ENCODE results near the gene SOD3. TPM values are rescaled to one million over a fixed set of nuclear protein-coding genes. Genes with fewer than 3 reads are reported as not detected.

Gene SOD3
- total RNA-seq, 1 donor from 2014 or later: 1.6 TPM

GRCh38 chr4:24764345-24764744 is 31.0 kb upstream of the SOD3 start:
- DNase-seq (ENCODE audit: low spot score): no peak
- no peak overlapping the region for H3K27ac Mint-ChIP-seq (ENCODE audit: unreplicated experiment)
- no peaks in the 10 kb centered on the region for H3K36me3 Mint-ChIP-seq (ENCODE audit: low read depth, unreplicated experiment)

GRCh38 chr4:24765376-24765988 is 29.9 kb upstream of the SOD3 start:
- H3K9me3 Mint-ChIP-seq (ENCODE audit: unreplicated experiment): no peaks in the 10 kb centered on the region
- no peaks in the 10 kb centered on the region for H3K36me3 Mint-ChIP-seq (ENCODE audit: low read depth, unreplicated experiment)
- H3K27ac Mint-ChIP-seq (ENCODE audit: unreplicated experiment): no peak overlapping the region
- no peak overlapping the region for H3K4me3 Mint-ChIP-seq (ENCODE audit: unreplicated experiment)
- no peak for TF ChIP-seq CTCF (IDR thresholded peaks at IDR 0.05; ENCODE audit: unreplicated experiment)
- H3K27me3 Mint-ChIP-seq (ENCODE audit: unreplicated experiment): peaks cover 1% of the 10 kb centered on the region
- DNase-seq (ENCODE audit: low spot score): no peak
- H3K4me1 Mint-ChIP-seq (ENCODE audit: unreplicated experiment): peaks cover 4% of the 10 kb centered on the region

More at GRCh38 chr4:24764345-24764744, 31.0 kb upstream of the SOD3 start:
- Mint-ChIP-seq H3K4me1 (ENCODE audit: unreplicated experiment) (no peaks in the 10 kb centered on the region), H3K9me3 (ENCODE audit: unreplicated experiment) (no peaks in the 10 kb centered on the region), H3K27me3 (ENCODE audit: unreplicated experiment) (peaks cover 1% of the 10 kb centered on the region), H3K4me3 (ENCODE audit: unreplicated experiment) (no peak overlapping the region)
- TF ChIP-seq CTCF (IDR thresholded peaks at IDR 0.05; ENCODE audit: unreplicated experiment): no peak

GRCh38 chr4:24768006-24768405 is 27.4 kb upstream of the SOD3 start:
- Mint-ChIP-seq H3K27ac (ENCODE audit: unreplicated experiment) (no peak overlapping the region), H3K4me1 (ENCODE audit: unreplicated experiment) (peaks cover 4% of the 10 kb centered on the region), H3K36me3 (ENCODE audit: low read depth, unreplicated experiment) (no peaks in the 10 kb centered on the region), H3K9me3 (ENCODE audit: unreplicated experiment) (no peaks in the 10 kb centered on the region), H3K4me3 (ENCODE audit: unreplicated experiment) (no peak overlapping the region), H3K27me3 (ENCODE audit: unreplicated experiment) (peaks cover 1% of the 10 kb centered on the region)
- DNase-seq (ENCODE audit: low spot score): no peak
- no peak for TF ChIP-seq CTCF (IDR thresholded peaks at IDR 0.05; ENCODE audit: unreplicated experiment)

GRCh38 chr4:24768604-24769003 is 26.8 kb upstream of the SOD3 start:
- Mint-ChIP-seq H3K4me3 (ENCODE audit: unreplicated experiment) (no peak overlapping the region), H3K27ac (ENCODE audit: unreplicated experiment) (no peak overlapping the region), H3K4me1 (ENCODE audit: unreplicated experiment) (peaks cover 4% of the 10 kb centered on the region), H3K9me3 (ENCODE audit: unreplicated experiment) (no peaks in the 10 kb centered on the region), H3K36me3 (ENCODE audit: low read depth, unreplicated experiment) (no peaks in the 10 kb centered on the region), H3K27me3 (ENCODE audit: unreplicated experiment) (peaks cover 1% of the 10 kb centered on the region)
- no peak for TF ChIP-seq CTCF (IDR thresholded peaks at IDR 0.05; ENCODE audit: unreplicated experiment)
- no peak for DNase-seq (ENCODE audit: low spot score)

GRCh38 chr4:24769571-24769970 is 25.8 kb upstream of the SOD3 start:
- no peak for TF ChIP-seq CTCF (IDR thresholded peaks at IDR 0.05; ENCODE audit: unreplicated experiment)
- H3K36me3 Mint-ChIP-seq (ENCODE audit: low read depth, unreplicated experiment): no peaks in the 10 kb centered on the region
- H3K27me3 Mint-ChIP-seq (ENCODE audit: unreplicated experiment): peaks cover 1% of the 10 kb centered on the region
- H3K4me3 Mint-ChIP-seq (ENCODE audit: unreplicated experiment): no peak overlapping the region
- H3K4me1 Mint-ChIP-seq (ENCODE audit: unreplicated experiment): peaks cover 4% of the 10 kb centered on the region
- no peaks in the 10 kb centered on the region for H3K9me3 Mint-ChIP-seq (ENCODE audit: unreplicated experiment)
- no peak for DNase-seq (ENCODE audit: low spot score)
- H3K27ac Mint-ChIP-seq (ENCODE audit: unreplicated experiment): no peak overlapping the region

All from endothelial cell (in vitro differentiated cells).